ENCODE results near the gene PHF21A.
A peak's percentile ranks its signal among the peaks of the same experiment; 100 is the strongest.

Gene PHF21A

GRCh38 chr11:45921561-45922424 is 199.5 kb downstream of the PHF21A start:
- Histone ChIP-seq H3K9ac (ENCODE audit: low read depth, low read length) (no peak overlapping the region), H3K79me2 (ENCODE audit: insufficient read depth, low read length) (peaks cover 8% of the 10 kb centered on the region), H3K27me3 (ENCODE audit: insufficient read depth, low read length, poor library complexity) (no peaks in the 10 kb centered on the region), H3K4me3 (ENCODE audit: low read depth in 1 of 2, low read length in 2 of 2) (no peak overlapping the region), H2AFZ (ENCODE audit: low read depth, low read length) (no peak overlapping the region), H3K4me1 (ENCODE audit: insufficient read depth, low read length) (peaks cover 18% of the 10 kb centered on the region), H3K9me3 (ENCODE audit: insufficient read depth, low read length, severe bottlenecking) (no peaks in the 10 kb centered on the region), H3K36me3 (ENCODE audit: insufficient read depth, low read length) (no peaks in the 10 kb centered on the region; the same call in 1 of the 2 replicates), H4K20me1 (ENCODE audit: insufficient read depth, low read length) (no peaks in the 10 kb centered on the region; the same call in 1 of the 2 replicates), H3K27ac (ENCODE audit: low read length) (no peak overlapping the region), H3K4me2 (ENCODE audit: insufficient read depth, low read length) (no peak overlapping the region)
- ATAC-seq (ENCODE audit: insufficient read depth, low read depth) (no peak), DNase-seq (no peak)
- TF ChIP-seq EZH2 (IDR thresholded peaks at IDR 0.05; ENCODE audit: borderline replicate concordance, low read depth, low read length, severe bottlenecking), result no peak
- no peak for TF ChIP-seq CTCF (IDR thresholded peaks at IDR 0.05; ENCODE audit: borderline replicate concordance, extremely low read depth, low read length, poor library complexity, severe bottlenecking)

- Histone ChIP-seq H4K20me1 (ENCODE audit: insufficient read depth, low read length) (peaks cover 2% of the 10 kb centered on the region; the same call in 1 of the 2 replicates), H3K4me1 (ENCODE audit: insufficient read depth, low read length) (peaks cover 28% of the 10 kb centered on the region), H2AFZ (ENCODE audit: low read depth, low read length) (no peak overlapping the region), H3K4me2 (ENCODE audit: insufficient read depth, low read length) (no peak overlapping the region), H3K4me3 (ENCODE audit: low read depth in 1 of 2, low read length in 2 of 2) (no peak overlapping the region), H3K27ac (ENCODE audit: low read length) (no peak overlapping the region), H3K36me3 (ENCODE audit: insufficient read depth, low read length) (peaks cover 5% of the 10 kb centered on the region; the same call in 1 of the 2 replicates), H3K79me2 (ENCODE audit: insufficient read depth, low read length) (peaks cover 16% of the 10 kb centered on the region), H3K27me3 (ENCODE audit: insufficient read depth, low read length, poor library complexity) (no peaks in the 10 kb centered on the region), H3K9ac (ENCODE audit: low read depth, low read length) (no peak overlapping the region), H3K9me3 (ENCODE audit: insufficient read depth, low read length, severe bottlenecking) (no peaks in the 10 kb centered on the region)
- TF ChIP-seq EZH2 (IDR thresholded peaks at IDR 0.05; ENCODE audit: borderline replicate concordance, low read depth, low read length, severe bottlenecking), result no peak
- no peak for DNase-seq
- no peak for ATAC-seq (ENCODE audit: insufficient read depth, low read depth)
These were observed 200.4 kb downstream of the PHF21A start for GRCh38 chr11:45920531-45921477.

- Histone ChIP-seq H3K4me2 (ENCODE audit: insufficient read depth, low read length) (no peak overlapping the region), H3K4me1 (ENCODE audit: insufficient read depth, low read length) (peaks cover 32% of the 10 kb centered on the region), H2AFZ (ENCODE audit: low read depth, low read length) (peak overlapping the region; percentile 30; the same call in 1 of the 2 replicates), H3K9me3 (ENCODE audit: insufficient read depth, low read length, severe bottlenecking) (no peaks in the 10 kb centered on the region), H3K79me2 (ENCODE audit: insufficient read depth, low read length) (peaks cover 21% of the 10 kb centered on the region), H3K27me3 (ENCODE audit: insufficient read depth, low read length, poor library complexity) (no peaks in the 10 kb centered on the region), H3K36me3 (ENCODE audit: insufficient read depth, low read length) (peaks cover 14% of the 10 kb centered on the region), H3K4me3 (ENCODE audit: low read depth in 1 of 2, low read length in 2 of 2) (no peak overlapping the region), H3K27ac (ENCODE audit: low read length) (no peak overlapping the region), H3K9ac (ENCODE audit: low read depth, low read length) (no peak overlapping the region), H4K20me1 (ENCODE audit: insufficient read depth, low read length) (peaks cover 8% of the 10 kb centered on the region; the same call in 1 of the 2 replicates)
- DNase-seq (no peak), ATAC-seq (ENCODE audit: insufficient read depth, low read depth) (no peak)
- TF ChIP-seq EZH2 (IDR thresholded peaks at IDR 0.05; ENCODE audit: borderline replicate concordance, low read depth, low read length, severe bottlenecking) (no peak), CTCF (IDR thresholded peaks at IDR 0.05; ENCODE audit: borderline replicate concordance, extremely low read depth, low read length, poor library complexity, severe bottlenecking) (no peak)
These were observed 201.3 kb downstream of the PHF21A start for GRCh38 chr11:45919806-45920530.

Measured in DND-41 (cell line).